ENCODE data around the gene MYO18B.

MYO18B gene

DNA sequence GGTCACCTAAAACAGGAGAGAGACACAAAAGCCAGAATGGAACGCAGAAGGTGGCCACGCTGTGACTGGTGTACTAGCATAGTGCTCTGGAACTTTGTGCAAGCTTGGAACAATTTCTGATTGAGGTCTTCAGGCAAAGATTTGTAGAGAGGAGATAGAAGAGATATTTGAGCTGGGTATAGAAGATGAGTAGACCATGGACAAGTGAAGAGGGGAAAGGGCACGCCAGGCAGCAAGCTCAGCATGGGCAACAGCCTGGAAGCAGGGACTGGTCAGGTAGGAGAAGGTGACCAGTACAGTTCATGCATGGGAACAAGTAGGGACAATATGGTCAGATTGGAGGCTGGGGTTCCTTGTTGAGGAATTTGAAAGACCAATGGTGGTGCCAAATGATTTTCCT is 24.4 kb downstream of the MYO18B start:
- no peak for DNase-seq (ENCODE audit: low read depth)
- no peak for TF ChIP-seq CTCF (IDR thresholded peaks at IDR 0.05; ENCODE audit: low read length, missing control alignments)
- H3K4me3 ChIP-seq (replicated peaks; ENCODE audit: low read depth, low read length) = no peak overlapping the region

DNA sequence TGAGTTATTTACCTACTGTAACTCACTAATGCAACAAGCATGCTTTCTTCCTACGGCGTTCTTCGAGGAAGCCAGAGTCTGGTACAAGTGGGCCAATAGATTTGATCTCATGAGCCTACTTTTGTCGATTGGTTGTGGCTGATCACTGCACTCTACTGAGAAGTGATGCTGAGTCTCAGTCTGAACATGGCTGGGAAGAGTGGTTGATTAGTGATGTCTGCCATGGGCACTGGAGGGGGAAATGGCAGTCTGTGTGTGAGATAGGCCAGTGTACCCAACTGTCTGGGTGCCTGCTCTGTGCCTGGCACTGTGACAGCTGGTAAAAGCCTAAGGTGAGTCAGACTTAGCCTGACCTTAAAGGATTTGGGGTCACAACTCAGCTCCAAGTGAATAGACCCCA is 28.3 kb downstream of the MYO18B start:
- no peak for TF ChIP-seq CTCF (IDR thresholded peaks at IDR 0.05; ENCODE audit: low read length, missing control alignments)
- no peak overlapping the region for H3K4me3 ChIP-seq (replicated peaks; ENCODE audit: low read depth, low read length)
- no peak for DNase-seq (ENCODE audit: low read depth)

DNA sequence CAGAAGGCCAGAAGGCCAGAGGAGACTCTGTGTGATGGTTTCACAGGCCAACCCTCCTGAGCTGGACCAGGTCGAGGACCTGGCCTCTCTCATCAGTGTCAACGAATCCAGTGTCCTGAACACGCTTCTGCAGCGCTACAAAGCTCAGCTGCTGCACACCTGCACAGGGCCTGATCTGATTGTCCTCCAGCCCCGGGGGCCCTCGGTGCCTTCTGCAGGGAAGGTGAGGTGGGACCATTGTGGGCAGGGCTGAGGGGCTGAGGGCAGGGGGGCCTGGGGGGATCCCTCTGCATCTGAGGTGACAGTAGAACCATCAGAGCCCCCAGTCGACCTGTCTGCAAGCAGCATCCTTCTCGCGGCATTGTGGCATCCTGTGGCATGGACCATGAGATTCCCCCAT is 30.3 kb downstream of the MYO18B start:
- H3K4me3 ChIP-seq (replicated peaks; ENCODE audit: low read depth, low read length) = no peak overlapping the region
- TF ChIP-seq CTCF (IDR thresholded peaks at IDR 0.05; ENCODE audit: low read length, missing control alignments) = no peak

DNA sequence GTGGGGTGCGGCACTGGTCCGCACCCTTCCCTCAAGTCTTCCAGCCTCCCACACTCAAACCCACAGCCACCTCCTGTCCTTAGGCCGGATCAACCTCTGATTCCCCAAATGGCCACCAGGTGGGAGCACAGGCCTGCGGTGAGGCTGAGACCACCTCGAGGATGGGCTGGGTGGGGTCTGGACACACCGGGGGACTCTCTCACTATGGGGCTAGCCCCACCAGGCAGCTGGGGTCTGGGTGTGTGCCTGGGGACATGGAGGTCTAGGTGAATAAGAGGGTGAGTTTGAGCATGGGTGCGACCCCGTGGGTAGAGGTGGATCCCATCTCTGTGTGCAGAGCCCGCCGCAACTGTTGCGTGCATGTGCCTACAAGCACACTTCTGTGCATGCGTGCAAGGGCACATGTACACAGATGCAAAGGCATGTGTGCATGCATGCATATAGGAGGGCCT is 32.6 kb downstream of the MYO18B start:
- DNase-seq (ENCODE audit: low read depth) = no peak
- peak; percentile 49 for TF ChIP-seq CTCF (IDR thresholded peaks at IDR 0.05; ENCODE audit: low read length, missing control alignments)
- no peak overlapping the region for H3K4me3 ChIP-seq (replicated peaks; ENCODE audit: low read depth, low read length)

More for the DNA sequence above, 30.3 kb downstream of the MYO18B start:
- no peak for DNase-seq (ENCODE audit: low read depth)

- no peak for DNase-seq (ENCODE audit: low read depth)
- no peak for TF ChIP-seq CTCF (IDR thresholded peaks at IDR 0.05; ENCODE audit: low read length, missing control alignments)
- H3K4me3 ChIP-seq (replicated peaks; ENCODE audit: low read depth, low read length) = no peak overlapping the region
These were observed 33.5 kb downstream of the MYO18B start for GRCh38 chr22:25775531-25775930.

DNA sequence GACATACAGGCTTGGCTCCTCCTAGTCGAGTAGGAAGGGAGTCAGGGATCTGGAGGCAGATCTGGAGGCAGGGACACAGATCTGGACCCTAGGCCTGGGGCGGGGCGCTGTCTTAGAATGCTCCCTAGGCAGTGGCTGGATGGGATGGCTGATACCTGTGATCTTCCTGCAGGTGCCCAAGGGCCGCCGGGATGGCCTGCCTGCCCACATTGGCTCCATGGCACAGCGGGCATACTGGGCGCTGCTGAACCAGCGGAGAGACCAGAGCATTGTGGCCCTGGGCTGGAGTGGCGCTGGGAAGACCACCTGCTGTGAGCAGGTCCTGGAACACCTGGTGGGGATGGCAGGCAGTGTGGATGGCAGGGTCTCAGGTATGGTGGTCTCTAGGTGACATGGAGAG is 35.4 kb downstream of the MYO18B start:
- TF ChIP-seq CTCF (IDR thresholded peaks at IDR 0.05; ENCODE audit: low read length, missing control alignments) = no peak

DNA sequence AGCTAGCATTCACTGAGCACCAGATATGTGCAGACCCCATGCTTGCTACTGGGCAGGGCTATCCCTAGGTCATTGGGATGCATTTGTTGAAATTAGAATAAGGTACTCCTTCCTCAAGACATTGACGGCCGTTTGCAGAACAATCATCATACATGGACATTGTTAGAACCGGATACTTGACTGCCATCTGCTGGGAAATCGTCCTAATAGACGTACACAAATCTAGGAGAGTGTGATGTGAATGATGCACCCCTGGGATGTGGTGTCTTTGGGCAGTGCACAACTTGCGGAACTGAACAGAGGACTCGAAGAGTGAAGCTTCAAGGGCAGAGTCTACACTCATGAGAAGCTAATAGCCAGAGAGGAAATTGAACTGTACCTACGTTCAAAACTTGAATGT is 35.9 kb downstream of the MYO18B start:
- peak; percentile 69 for DNase-seq (ENCODE audit: low read depth)
- H3K4me3 ChIP-seq (replicated peaks; ENCODE audit: low read depth, low read length) = no peak overlapping the region
- TF ChIP-seq CTCF (IDR thresholded peaks at IDR 0.05; ENCODE audit: low read length, missing control alignments) = peak; percentile 51

More for the DNA sequence above, 35.4 kb downstream of the MYO18B start:
- no peak for DNase-seq (ENCODE audit: low read depth)
- no peak overlapping the region for H3K4me3 ChIP-seq (replicated peaks; ENCODE audit: low read depth, low read length)

Measured in fibroblast of pulmonary artery (primary cell).